ENCODE data around the gene PLAC8.

PLAC8 gene

GRCh38 chr4:83083925-83084475 lies 30.5 kb downstream of the PLAC8 start:
- Histone ChIP-seq H3K9ac (ENCODE audit: low read length) (no peak overlapping the region), H3K36me3 (replicated peaks; ENCODE audit: insufficient read depth, low read length) (no peaks in the 10 kb centered on the region), H3F3A (ENCODE audit: insufficient read depth, low read length) (no peaks in the 10 kb centered on the region), H3K79me2 (ENCODE audit: low read length) (no peaks in the 10 kb centered on the region), H3K4me1 (ENCODE audit: low read length) (no peaks in the 10 kb centered on the region), H3K27ac (ENCODE audit: low read length) (no peak overlapping the region), H3K9me3 (replicated peaks; ENCODE audit: insufficient read depth, low read length) (no peaks in the 10 kb centered on the region), H3K9me2 (replicated peaks; ENCODE audit: insufficient read depth, low read length) (no peaks in the 10 kb centered on the region), H3K4me2 (ENCODE audit: low read depth, low read length) (no peak overlapping the region), H2AFZ (ENCODE audit: low read length) (no peak overlapping the region), H3K27me3 (replicated peaks; ENCODE audit: insufficient read depth, low read length) (no peaks in the 10 kb centered on the region), H4K20me1 (ENCODE audit: insufficient read depth, low read length) (no peaks in the 10 kb centered on the region), H3K4me3 (ENCODE audit: low read length) (no peak overlapping the region)
- DNase-seq, result no peak
- TF ChIP-seq EZH2 (optimal IDR thresholded peaks at IDR 0.05; ENCODE audit: low read depth, low read length) (no peak), CTCF (IDR thresholded peaks at IDR 0.05; ENCODE audit: low read length) (no peak), EZH2phosphoT487 (IDR thresholded peaks at IDR 0.05; ENCODE audit: low read length) (no peak)

- DNase-seq, result peak; percentile 11
- Histone ChIP-seq H3K9me3 (replicated peaks; ENCODE audit: insufficient read depth, low read length) (no peaks in the 10 kb centered on the region), H4K20me1 (ENCODE audit: insufficient read depth, low read length) (no peaks in the 10 kb centered on the region), H3K9ac (ENCODE audit: low read length) (no peak overlapping the region), H3F3A (ENCODE audit: insufficient read depth, low read length) (no peaks in the 10 kb centered on the region), H3K4me1 (ENCODE audit: low read length) (no peaks in the 10 kb centered on the region), H3K27me3 (replicated peaks; ENCODE audit: insufficient read depth, low read length) (no peaks in the 10 kb centered on the region), H3K9me2 (replicated peaks; ENCODE audit: insufficient read depth, low read length) (no peaks in the 10 kb centered on the region), H2AFZ (ENCODE audit: low read length) (no peak overlapping the region), H3K4me2 (ENCODE audit: low read depth, low read length) (no peak overlapping the region), H3K27ac (ENCODE audit: low read length) (no peak overlapping the region), H3K4me3 (ENCODE audit: low read length) (no peak overlapping the region), H3K79me2 (ENCODE audit: low read length) (no peaks in the 10 kb centered on the region), H3K36me3 (replicated peaks; ENCODE audit: insufficient read depth, low read length) (no peaks in the 10 kb centered on the region)
- TF ChIP-seq EZH2 (optimal IDR thresholded peaks at IDR 0.05; ENCODE audit: low read depth, low read length) (no peak), CTCF (IDR thresholded peaks at IDR 0.05; ENCODE audit: low read length) (no peak), EZH2phosphoT487 (IDR thresholded peaks at IDR 0.05; ENCODE audit: low read length) (no peak)
Observed at GRCh38 chr4:83082777-83083176, 31.8 kb downstream of the PLAC8 start.

GRCh38 chr4:83080561-83080960 lies 34.0 kb downstream of the PLAC8 start:
- Histone ChIP-seq H3K27me3 (replicated peaks; ENCODE audit: insufficient read depth, low read length) (no peaks in the 10 kb centered on the region), H4K20me1 (ENCODE audit: insufficient read depth, low read length) (no peaks in the 10 kb centered on the region)

More at GRCh38 chr4:83080561-83080960, 34.0 kb downstream of the PLAC8 start:
- no peaks in the 10 kb centered on the region for H3K9me2 ChIP-seq (replicated peaks; ENCODE audit: insufficient read depth, low read length)
- no peak for DNase-seq
- H3K9me3 ChIP-seq (replicated peaks; ENCODE audit: insufficient read depth, low read length), result no peaks in the 10 kb centered on the region
- TF ChIP-seq EZH2phosphoT487 (IDR thresholded peaks at IDR 0.05; ENCODE audit: low read length), result no peak
- TF ChIP-seq CTCF (IDR thresholded peaks at IDR 0.05; ENCODE audit: low read length), result no peak
- H3K4me1 ChIP-seq (ENCODE audit: low read length), result no peaks in the 10 kb centered on the region
- H2AFZ ChIP-seq (ENCODE audit: low read length), result no peak overlapping the region
- H3K79me2 ChIP-seq (ENCODE audit: low read length), result no peaks in the 10 kb centered on the region
- no peak overlapping the region for H3K4me3 ChIP-seq (ENCODE audit: low read length)
- H3K4me2 ChIP-seq (ENCODE audit: low read depth, low read length), result no peak overlapping the region
- H3F3A ChIP-seq (ENCODE audit: insufficient read depth, low read length), result no peaks in the 10 kb centered on the region
- no peaks in the 10 kb centered on the region for H3K36me3 ChIP-seq (replicated peaks; ENCODE audit: insufficient read depth, low read length)
- H3K9ac ChIP-seq (ENCODE audit: low read length), result no peak overlapping the region
- no peak overlapping the region for H3K27ac ChIP-seq (ENCODE audit: low read length)
